Gastrocnemius medialis (tissue), 4 donors: Measurements from ENCODE around the gene TNS3.

Experiments
- POLR2A ChIP-seq, 2 donors: fragments of 450-650 bp; IDR thresholded peaks; one replicate each; pipeline ENCODE4 v1.6.1; 2017; ENCODE audit warnings: antibody characterized with exemption in 2 of 2, mild to moderate bottlenecking in 2 of 2, moderate library complexity in 2 of 2
- TF ChIP-seq, protein P1 (sequence below), 5 experiments: fragments of 450-650 bp in 3 of 5; fragments of 200-600 bp in 2 of 5; sonication (generic) in 2 of 5; IDR thresholded peaks in 4 of 5; conservative IDR thresholded peaks in 1 of 5; 1 replicate in 4 of 5; 2 replicates in 1 of 5; pipeline ENCODE4 v1.5.1; 2016 to 2019; ENCODE audit warnings: antibody characterized with exemption in 5 of 5, mild to moderate bottlenecking in 3 of 5, moderate library complexity in 3 of 5

DNA sequence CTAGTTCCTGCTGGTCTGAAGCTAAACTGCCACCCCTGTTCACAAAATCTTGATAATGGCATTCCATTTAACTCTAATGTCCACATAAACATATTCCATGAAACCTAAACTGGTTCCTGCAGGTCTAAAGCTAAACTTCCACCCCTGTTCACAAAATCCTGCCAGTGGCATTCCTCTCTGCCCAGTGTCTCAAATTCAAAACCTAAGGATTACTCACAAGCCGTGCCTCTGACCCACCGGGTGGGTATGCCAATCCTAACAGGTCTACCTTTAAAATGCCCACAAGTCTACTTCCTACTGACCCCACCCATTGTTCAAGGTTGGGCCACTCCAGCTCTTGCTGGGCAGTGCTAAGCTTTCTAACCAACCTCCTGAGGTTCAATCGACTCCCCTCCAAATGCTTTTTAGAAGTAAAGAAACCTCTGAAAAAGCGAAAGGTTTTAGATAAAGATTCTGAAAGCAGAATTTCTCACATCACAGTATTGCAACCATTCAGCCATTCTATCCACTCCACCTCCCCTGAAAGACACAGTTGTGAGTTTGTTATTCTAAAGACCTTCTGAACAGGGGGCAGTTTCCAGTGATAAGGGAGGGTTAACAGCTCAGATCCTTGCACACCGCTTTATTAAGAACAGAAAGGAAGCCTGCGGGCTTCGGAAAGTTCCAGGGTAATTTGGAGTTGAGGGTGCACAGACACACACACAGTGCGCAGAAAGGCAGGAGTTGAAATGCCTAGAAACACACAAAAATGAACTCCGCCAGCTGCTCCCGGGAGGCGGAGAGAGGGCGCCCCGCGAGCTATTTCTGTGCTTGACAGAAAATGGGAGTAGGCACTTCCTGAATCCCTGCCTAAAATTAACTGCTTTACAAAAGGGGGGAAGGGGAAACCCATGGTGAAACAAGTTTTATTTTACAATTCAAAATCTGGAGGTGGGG is 87.7 kb downstream of the TNS3 start:
- no peak for TF ChIP-seq POLR2A (IDR thresholded peaks at IDR 0.05)
- TF ChIP-seq, protein P1, sequence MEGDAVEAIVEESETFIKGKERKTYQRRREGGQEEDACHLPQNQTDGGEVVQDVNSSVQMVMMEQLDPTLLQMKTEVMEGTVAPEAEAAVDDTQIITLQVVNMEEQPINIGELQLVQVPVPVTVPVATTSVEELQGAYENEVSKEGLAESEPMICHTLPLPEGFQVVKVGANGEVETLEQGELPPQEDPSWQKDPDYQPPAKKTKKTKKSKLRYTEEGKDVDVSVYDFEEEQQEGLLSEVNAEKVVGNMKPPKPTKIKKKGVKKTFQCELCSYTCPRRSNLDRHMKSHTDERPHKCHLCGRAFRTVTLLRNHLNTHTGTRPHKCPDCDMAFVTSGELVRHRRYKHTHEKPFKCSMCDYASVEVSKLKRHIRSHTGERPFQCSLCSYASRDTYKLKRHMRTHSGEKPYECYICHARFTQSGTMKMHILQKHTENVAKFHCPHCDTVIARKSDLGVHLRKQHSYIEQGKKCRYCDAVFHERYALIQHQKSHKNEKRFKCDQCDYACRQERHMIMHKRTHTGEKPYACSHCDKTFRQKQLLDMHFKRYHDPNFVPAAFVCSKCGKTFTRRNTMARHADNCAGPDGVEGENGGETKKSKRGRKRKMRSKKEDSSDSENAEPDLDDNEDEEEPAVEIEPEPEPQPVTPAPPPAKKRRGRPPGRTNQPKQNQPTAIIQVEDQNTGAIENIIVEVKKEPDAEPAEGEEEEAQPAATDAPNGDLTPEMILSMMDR (IDR thresholded peaks at IDR 0.05 in 4 of 5, conservative IDR thresholded peaks at IDR 0.05 in 1 of 5) = no peak
